ENCODE results near the gene RREB1. TPM values are rescaled to one million over a fixed set of nuclear protein-coding genes. Genes with fewer than 3 reads are reported as not detected.

The RREB1 gene
- total and polyA plus RNA-seq, 2 experiments from 2014 or later = 6.4 to 12.4 TPM

DNA sequence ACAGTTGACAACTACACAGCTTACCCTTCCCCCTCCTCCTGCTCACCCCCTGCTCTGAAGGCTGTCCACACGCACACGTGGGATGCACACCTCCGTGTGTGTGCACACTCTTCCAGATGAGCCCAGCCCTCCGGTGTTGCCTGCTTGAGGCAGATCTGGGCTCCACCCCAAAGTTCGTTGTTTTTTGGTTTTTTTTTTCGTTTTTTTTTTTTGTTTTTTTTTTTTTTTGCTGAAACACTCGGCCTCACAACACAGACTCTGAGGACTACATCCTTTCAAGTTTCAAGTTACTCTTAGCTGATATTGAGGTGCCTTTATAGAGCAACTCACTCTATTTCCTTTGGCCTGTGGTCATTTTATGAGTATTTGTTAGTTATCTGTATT lies 88.2 kb downstream of the RREB1 start:
- DNase-seq = peak; percentile 23
- Histone ChIP-seq H3K9ac (no peak overlapping the region), H3K4me3 (no peak overlapping the region), H3K36me3 (ENCODE audit: low read depth) (peaks cover 21% of the 10 kb centered on the region), H3K4me1 (ENCODE audit: insufficient read depth) (no peaks in the 10 kb centered on the region), H3K4me2 (ENCODE audit: unreplicated experiment) (no peak overlapping the region), H3K9me2 (ENCODE audit: insufficient read depth) (no peaks in the 10 kb centered on the region), H3K27me3 (replicated peaks; ENCODE audit: insufficient read depth) (no peaks in the 10 kb centered on the region), H3K9me3 (ENCODE audit: low read depth) (no peaks in the 10 kb centered on the region), H3F3A (ENCODE audit: insufficient read depth) (no peaks in the 10 kb centered on the region), H4K20me1 (ENCODE audit: insufficient read depth) (no peaks in the 10 kb centered on the region), H3K27ac (no peak overlapping the region), H2AFZ (no peak overlapping the region), H3K79me2 (ENCODE audit: insufficient read depth) (peaks cover 95% of the 10 kb centered on the region)
- no peak for TF ChIP-seq EZH2 (IDR thresholded peaks at IDR 0.05; ENCODE audit: insufficient read depth, poor library complexity, severe bottlenecking)
- no peak for TF ChIP-seq EZH2phosphoT487 (IDR thresholded peaks at IDR 0.05; ENCODE audit: insufficient read depth, low read depth)
- in situ Hi-C loops (cut with MboI) = no loop called here
- WGBS, 2 experiments (ENCODE audit: low coverage in 1 of 2, low lambda C conversion rate in 2 of 2, missing lambda C conversion rate in 2 of 2) = 28 to 40% methylated on average over 7 of the region's 7 CpGs

DNA sequence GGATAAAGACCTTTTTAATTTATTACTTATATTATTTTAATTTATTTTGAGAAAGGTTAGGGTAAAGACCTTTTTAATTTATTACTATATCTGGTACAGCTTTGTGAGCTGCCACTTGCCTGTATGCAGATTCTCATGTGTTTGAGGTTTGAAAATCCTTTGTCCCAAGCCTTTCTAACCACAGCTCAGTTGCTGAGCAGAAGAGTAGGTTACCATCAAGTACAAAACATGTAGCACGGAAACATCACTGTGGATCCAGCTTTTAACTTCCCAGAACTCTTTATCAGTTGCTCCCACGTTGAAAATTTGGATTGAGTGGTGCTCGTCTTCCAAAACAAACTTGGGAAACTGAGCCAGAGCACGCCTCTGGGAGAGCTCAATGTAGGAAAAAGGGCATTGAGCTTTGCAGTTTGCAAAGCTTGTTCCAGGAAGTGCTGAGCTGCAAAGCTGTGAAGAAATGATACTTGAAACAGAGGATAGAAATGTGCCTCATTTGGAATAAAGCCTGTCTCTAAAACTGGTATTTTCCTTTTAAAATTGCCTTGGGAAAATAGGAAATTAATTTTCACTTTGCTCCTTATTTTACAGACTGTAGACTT lies 89.0 kb downstream of the RREB1 start:
- no peak for DNase-seq
- Histone ChIP-seq H3F3A (ENCODE audit: insufficient read depth) (no peaks in the 10 kb centered on the region), H3K79me2 (ENCODE audit: insufficient read depth) (peaks cover 95% of the 10 kb centered on the region), H2AFZ (no peak overlapping the region), H3K9me2 (ENCODE audit: insufficient read depth) (no peaks in the 10 kb centered on the region), H3K4me1 (ENCODE audit: insufficient read depth) (no peaks in the 10 kb centered on the region), H3K27ac (no peak overlapping the region), H3K9me3 (ENCODE audit: low read depth) (no peaks in the 10 kb centered on the region), H3K9ac (no peak overlapping the region), H3K4me2 (ENCODE audit: unreplicated experiment) (no peak overlapping the region), H3K4me3 (no peak overlapping the region), H3K36me3 (ENCODE audit: low read depth) (peaks cover 15% of the 10 kb centered on the region), H3K27me3 (replicated peaks; ENCODE audit: insufficient read depth) (no peaks in the 10 kb centered on the region), H4K20me1 (ENCODE audit: insufficient read depth) (no peaks in the 10 kb centered on the region)
- no peak for TF ChIP-seq EZH2phosphoT487 (IDR thresholded peaks at IDR 0.05; ENCODE audit: insufficient read depth, low read depth)
- TF ChIP-seq EZH2 (IDR thresholded peaks at IDR 0.05; ENCODE audit: insufficient read depth, poor library complexity, severe bottlenecking) = no peak
- WGBS, 2 experiments (ENCODE audit: low coverage in 1 of 2, low lambda C conversion rate in 2 of 2, missing lambda C conversion rate in 2 of 2) = 95 to 97% methylated on average over 4 of the region's 4 CpGs
- in situ Hi-C loops (cut with MboI) = no loop called here

DNA sequence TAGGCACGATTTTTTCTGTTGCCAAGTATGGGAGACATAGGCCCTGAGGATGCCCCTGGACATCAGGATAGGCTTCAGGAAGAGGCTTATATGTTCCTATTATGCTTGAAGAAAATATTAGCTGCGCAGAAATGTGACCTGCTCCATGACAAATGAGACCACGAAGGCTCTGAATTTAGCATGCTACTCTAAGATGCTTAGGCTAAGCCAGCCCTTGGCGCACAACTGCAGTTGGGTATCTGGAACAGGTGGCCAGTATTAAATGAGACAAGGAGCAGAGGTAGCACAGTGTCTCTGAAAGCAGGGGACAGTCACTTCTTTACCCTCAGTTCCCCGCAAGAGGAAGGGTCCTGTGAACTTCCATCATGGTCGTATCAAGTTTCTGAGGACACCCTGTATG lies 90.0 kb downstream of the RREB1 start:
- Histone ChIP-seq H2AFZ (no peak overlapping the region), H3K9ac (no peak overlapping the region), H3K9me2 (ENCODE audit: insufficient read depth) (no peaks in the 10 kb centered on the region), H3K36me3 (ENCODE audit: low read depth) (peaks cover 23% of the 10 kb centered on the region), H3K9me3 (ENCODE audit: low read depth) (no peaks in the 10 kb centered on the region), H3K27ac (no peak overlapping the region), H3K79me2 (ENCODE audit: insufficient read depth) (peaks cover 95% of the 10 kb centered on the region), H3F3A (ENCODE audit: insufficient read depth) (no peaks in the 10 kb centered on the region), H3K4me3 (no peak overlapping the region), H3K4me1 (ENCODE audit: insufficient read depth) (no peaks in the 10 kb centered on the region), H3K27me3 (replicated peaks; ENCODE audit: insufficient read depth) (no peaks in the 10 kb centered on the region), H4K20me1 (ENCODE audit: insufficient read depth) (no peaks in the 10 kb centered on the region), H3K4me2 (ENCODE audit: unreplicated experiment) (no peak overlapping the region)
- no peak for DNase-seq
- no peak for TF ChIP-seq EZH2phosphoT487 (IDR thresholded peaks at IDR 0.05; ENCODE audit: insufficient read depth, low read depth)
- TF ChIP-seq EZH2 (IDR thresholded peaks at IDR 0.05; ENCODE audit: insufficient read depth, poor library complexity, severe bottlenecking) = no peak
- 98 to 99% methylated on average over 6 of the region's 6 CpGs for WGBS, 2 experiments (ENCODE audit: low coverage in 1 of 2, low lambda C conversion rate in 2 of 2, missing lambda C conversion rate in 2 of 2)
- in situ Hi-C loops (cut with MboI) = no loop called here

DNA sequence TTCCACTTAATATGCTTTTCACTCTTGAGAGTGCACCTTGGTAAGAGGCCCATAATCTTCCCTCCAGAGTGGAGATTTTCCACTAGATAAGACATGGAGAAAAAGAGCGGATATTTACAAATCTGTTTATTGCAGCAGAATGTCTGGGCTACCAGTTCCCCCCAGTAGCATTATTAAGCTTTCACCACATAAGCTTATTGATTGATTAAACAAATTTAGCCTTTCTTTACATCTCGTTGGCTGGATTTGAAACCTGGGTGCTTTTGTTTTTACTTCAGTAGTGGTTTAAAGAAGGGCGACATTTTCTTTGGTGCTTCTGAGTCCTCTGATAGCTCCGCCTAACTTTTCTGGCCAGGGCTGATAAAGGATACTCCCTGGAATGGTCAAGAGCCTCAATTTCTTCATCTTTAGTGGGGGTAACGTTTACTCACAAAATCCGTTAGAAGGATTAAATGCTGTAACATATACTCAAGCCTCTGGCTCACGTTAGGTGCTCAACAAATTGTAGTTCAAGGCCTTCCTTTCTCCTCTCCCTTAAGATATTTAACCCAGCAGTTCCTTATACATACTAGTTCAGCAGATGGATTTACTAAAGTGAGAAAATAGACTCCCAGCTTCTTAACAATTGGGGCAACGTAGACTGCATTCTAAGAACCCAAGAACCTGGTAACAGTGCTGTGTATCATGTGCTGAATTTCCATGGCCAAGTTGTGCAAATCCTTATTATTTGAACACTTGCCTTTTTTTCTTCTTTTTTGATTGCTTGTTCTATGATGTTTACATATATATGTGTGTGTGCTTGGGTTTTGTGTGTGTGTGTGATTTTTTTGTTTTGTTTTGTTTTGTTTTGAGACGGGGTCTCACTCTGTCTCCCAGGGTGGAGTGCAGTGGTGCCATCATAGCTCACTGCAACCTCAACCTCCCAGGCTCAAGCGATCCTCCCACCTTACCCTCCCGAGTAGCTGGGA lies 91.4 kb downstream of the RREB1 start:
- no peaks in the 10 kb centered on the region for H3K9me2 ChIP-seq (ENCODE audit: insufficient read depth)
- no peak for DNase-seq
- in situ Hi-C loops (cut with MboI) = no loop called here
- peaks cover 23% of the 10 kb centered on the region; the same call in 1 of the 2 replicates for H3K36me3 ChIP-seq (ENCODE audit: low read depth)
- no peak overlapping the region for H3K9ac ChIP-seq
- H3K9me3 ChIP-seq (ENCODE audit: low read depth) = no peaks in the 10 kb centered on the region
- H3K4me3 ChIP-seq = no peak overlapping the region
- no peaks in the 10 kb centered on the region for H3F3A ChIP-seq (ENCODE audit: insufficient read depth)
- no peaks in the 10 kb centered on the region for H3K27me3 ChIP-seq (replicated peaks; ENCODE audit: insufficient read depth)
- H3K4me1 ChIP-seq (ENCODE audit: insufficient read depth) = no peaks in the 10 kb centered on the region
- no peak overlapping the region for H3K27ac ChIP-seq
- peaks cover 94% of the 10 kb centered on the region for H3K79me2 ChIP-seq (ENCODE audit: insufficient read depth)
- no peaks in the 10 kb centered on the region for H4K20me1 ChIP-seq (ENCODE audit: insufficient read depth)
- no peak overlapping the region for H2AFZ ChIP-seq
- TF ChIP-seq EZH2phosphoT487 (IDR thresholded peaks at IDR 0.05; ENCODE audit: insufficient read depth, low read depth) = no peak
- 93 to 94% methylated on average over 11 of the region's 11 CpGs for WGBS, 2 experiments (ENCODE audit: low coverage in 1 of 2, low lambda C conversion rate in 2 of 2, missing lambda C conversion rate in 2 of 2)
- H3K4me2 ChIP-seq (ENCODE audit: unreplicated experiment) = no peak overlapping the region
